Activated T-helper 1 cell treated with anti-CD3 and anti-CD28 coated beads, Interleukin-12 subunit alpha, Interleukin-12 subunit beta, Interleukin-2, Interleukin-4 antibody, amounts not matched to agents 30 ng/mL and 10 ng/mL and 1 ng/mL, durations not matched to agents 14 hours and 24 hours and 36 hours (primary cell): ENCODE results near the gene ADAM10. TPM values are rescaled to one million over a fixed set of nuclear protein-coding genes. Genes with fewer than 3 reads are reported as not detected.

Source experiments
- DNase-seq: peaks from one replicate; pipeline ENCODE4 v3.0.0; 2021; ENCODE audit warnings: low spot score
- H3K27ac Mint-ChIP-seq: one replicate; pipeline ENCODE4 v1.8.0; 2021; ENCODE audit warnings: mild to moderate bottlenecking, mixed read lengths
- H3K27me3 Mint-ChIP-seq: one replicate; pipeline ENCODE4 v1.8.0; 2022; ENCODE audit warnings: mild to moderate bottlenecking, moderate library complexity, mixed read lengths; ENCODE audit not compliant: insufficient read depth
- H3K36me3 Mint-ChIP-seq: one replicate; pipeline ENCODE4 v1.8.0; 2021; ENCODE audit warnings: low read depth, mixed read lengths
- H3K4me1 Mint-ChIP-seq: one replicate; pipeline ENCODE4 v1.8.0; 2021; ENCODE audit warnings: low read depth, mixed read lengths
- H3K4me3 Mint-ChIP-seq: one replicate; pipeline ENCODE4 v1.8.0; 2021; ENCODE audit warnings: mild to moderate bottlenecking, moderate library complexity, mixed read lengths
- H3K9me3 Mint-ChIP-seq: one replicate; pipeline ENCODE4 v1.8.0; 2021; ENCODE audit warnings: mixed read lengths
- intact Hi-C: fragments of 100-400 bp; cut with micrococcal nuclease; formaldehyde crosslinking; loops from one replicate; pipeline ENCODE4 v1.15.1; 2024
- total RNA-seq: library from RNA; stranded (reverse); gene quantifications from 2 replicates; pipeline ENCODE4 v1.2.3, GENCODE V29; 2022

The ADAM10 gene
- total RNA-seq, 1 donor from 2014 or later = 98.7 TPM

DNA sequence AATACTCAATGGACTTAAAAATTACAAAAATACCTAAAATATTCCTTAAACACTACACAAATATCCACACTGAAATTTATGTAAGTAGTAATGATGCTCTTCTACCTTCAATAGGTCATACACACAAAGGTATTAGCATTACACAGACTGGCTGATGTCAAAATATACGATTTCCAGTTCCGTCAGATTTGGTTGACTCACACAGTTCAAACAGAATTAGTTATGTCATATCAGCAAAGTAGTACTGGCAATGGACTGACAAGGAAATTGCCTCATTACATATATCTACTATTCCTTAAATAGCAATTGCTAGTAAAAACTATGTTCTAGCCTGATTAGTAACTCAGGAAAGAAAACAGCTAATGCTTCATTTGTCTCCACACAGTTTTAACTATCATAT lies 70.8 kb downstream of the ADAM10 start:
- Mint-ChIP-seq H3K9me3 (no peaks in the 10 kb centered on the region), H3K36me3 (peaks cover 15% of the 10 kb centered on the region)
- intact Hi-C loops = no loop called here

DNA sequence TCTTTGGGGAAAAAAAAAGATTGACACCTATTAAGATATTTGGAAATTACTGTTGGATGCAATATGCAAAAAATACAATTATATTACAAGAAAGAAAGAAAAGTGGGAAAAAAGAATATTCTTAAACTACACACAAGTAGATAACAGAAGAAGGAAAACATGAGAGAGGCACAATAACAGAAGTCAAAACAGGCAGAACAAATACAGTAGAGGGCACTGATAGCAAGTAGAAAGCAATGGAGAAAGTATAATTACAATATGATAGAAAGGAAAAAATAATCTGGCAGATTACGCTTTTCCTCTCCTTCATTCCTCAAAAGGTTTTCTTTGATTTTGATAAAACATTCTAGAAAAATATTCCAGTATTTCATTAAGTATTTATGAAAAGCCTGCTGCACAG lies 72.1 kb downstream of the ADAM10 start:
- Mint-ChIP-seq H3K4me1 (peaks cover 26% of the 10 kb centered on the region), H3K4me3 (no peak overlapping the region), H3K9me3 (no peaks in the 10 kb centered on the region), H3K27ac (no peak overlapping the region), H3K27me3 (no peaks in the 10 kb centered on the region), H3K36me3 (peaks cover 17% of the 10 kb centered on the region)
- no peak for DNase-seq
- intact Hi-C loops = no loop called here

More for the DNA sequence above, 70.8 kb downstream of the ADAM10 start:
- no peaks in the 10 kb centered on the region for H3K27me3 Mint-ChIP-seq
- no peak overlapping the region for H3K27ac Mint-ChIP-seq
- DNase-seq = no peak
- peaks cover 26% of the 10 kb centered on the region for H3K4me1 Mint-ChIP-seq
- H3K4me3 Mint-ChIP-seq = no peak overlapping the region

DNA sequence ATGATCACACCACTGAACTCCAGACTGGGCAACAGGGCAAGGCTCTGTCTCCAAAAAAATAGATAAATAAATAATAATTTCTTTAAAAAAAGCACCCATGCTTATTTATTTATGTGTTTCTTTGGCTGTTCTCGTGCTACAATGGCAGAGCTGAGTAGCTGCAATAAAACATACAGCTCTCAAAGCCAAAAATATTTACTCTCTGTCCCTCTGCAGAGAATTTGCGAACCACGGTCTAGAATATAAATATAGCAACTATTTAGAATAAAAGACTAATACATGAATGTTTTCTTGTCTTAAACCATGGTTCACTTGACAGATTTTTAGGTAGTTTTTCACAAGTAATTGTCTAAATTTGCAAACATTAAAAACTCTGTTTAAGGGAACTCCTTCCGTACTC lies 72.7 kb downstream of the ADAM10 start:
- Mint-ChIP-seq H3K4me1 (peaks cover 23% of the 10 kb centered on the region), H3K36me3 (peaks cover 20% of the 10 kb centered on the region), H3K27ac (no peak overlapping the region), H3K4me3 (no peak overlapping the region), H3K9me3 (no peaks in the 10 kb centered on the region), H3K27me3 (no peaks in the 10 kb centered on the region)
- intact Hi-C loops = no loop called here
- DNase-seq = no peak

DNA sequence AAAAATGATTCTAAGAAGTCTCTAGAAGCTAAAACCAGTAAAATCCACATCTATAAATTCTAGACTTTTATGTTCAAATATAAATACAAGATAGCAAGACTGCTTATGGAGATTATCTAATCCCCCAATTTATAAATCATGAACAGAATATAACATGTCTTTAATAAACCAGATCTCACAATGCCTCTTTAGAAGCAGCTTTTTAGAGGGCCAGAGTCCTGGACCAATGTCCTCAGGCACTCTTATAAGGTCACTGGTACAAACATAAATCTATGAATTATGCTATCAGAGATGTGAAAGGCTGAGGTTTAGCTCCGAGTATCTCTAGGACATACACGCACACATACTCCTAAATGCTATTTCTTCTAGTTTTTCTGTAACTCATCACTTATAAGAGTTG lies 78.3 kb downstream of the ADAM10 start:
- H3K27me3 Mint-ChIP-seq = no peaks in the 10 kb centered on the region
- no peak for DNase-seq
- peaks cover 7% of the 10 kb centered on the region for H3K4me1 Mint-ChIP-seq

DNA sequence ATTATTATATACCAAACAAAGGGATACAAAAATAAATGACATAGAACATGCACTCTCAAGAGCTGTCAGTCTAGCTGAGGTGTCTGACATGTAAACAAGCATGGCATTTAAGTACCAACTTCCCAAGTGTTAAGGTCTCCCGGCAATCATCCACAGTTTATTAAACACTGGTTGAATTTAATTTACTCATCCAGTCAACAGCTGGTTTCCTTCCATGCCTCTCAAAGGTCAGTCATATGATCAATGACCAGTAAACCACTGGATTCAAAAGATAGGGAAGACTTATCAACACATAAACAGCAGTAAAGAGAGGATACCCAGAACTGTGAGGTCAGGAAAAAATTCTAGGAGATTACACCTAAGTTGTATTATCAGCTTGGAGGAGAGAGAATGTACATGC lies 80.4 kb downstream of the ADAM10 start:
- Mint-ChIP-seq H3K36me3 (peaks cover 41% of the 10 kb centered on the region), H3K4me1 (peaks cover 14% of the 10 kb centered on the region), H3K9me3 (no peaks in the 10 kb centered on the region), H3K27ac (no peak overlapping the region), H3K4me3 (no peak overlapping the region), H3K27me3 (no peaks in the 10 kb centered on the region)
- intact Hi-C loops = loop anchor here (5.0 kb wide), 1 partner anchor 38 kb away; no protein-coding TSS in a partner anchor
- no peak for DNase-seq

More for the DNA sequence above, 78.3 kb downstream of the ADAM10 start:
- H3K27ac Mint-ChIP-seq = no peak overlapping the region
- intact Hi-C loops = no loop called here
- no peak overlapping the region for H3K4me3 Mint-ChIP-seq
- no peaks in the 10 kb centered on the region for H3K9me3 Mint-ChIP-seq
- H3K36me3 Mint-ChIP-seq = peaks cover 33% of the 10 kb centered on the region

DNA sequence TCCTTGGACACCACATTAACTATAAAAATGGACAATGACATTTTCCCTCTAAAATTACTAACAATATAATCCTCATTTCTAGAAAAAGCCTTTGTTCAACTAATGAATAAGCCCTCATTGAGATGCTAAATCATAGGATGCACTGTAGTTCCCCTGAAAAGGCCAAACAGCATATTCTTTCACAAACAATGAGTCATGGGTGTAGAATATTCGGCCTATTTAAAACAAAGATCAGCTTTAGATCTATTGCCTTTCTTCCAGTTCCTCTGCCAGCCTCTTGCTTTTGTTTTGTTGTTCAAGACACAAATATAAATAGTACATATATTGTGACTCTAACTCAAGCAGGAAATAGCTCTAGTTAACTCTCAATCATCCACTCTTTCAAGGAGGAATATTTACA lies 82.5 kb downstream of the ADAM10 start:
- Mint-ChIP-seq H3K4me1 (peaks cover 14% of the 10 kb centered on the region), H3K36me3 (peaks cover 48% of the 10 kb centered on the region), H3K4me3 (no peak overlapping the region), H3K27ac (no peak overlapping the region), H3K27me3 (no peaks in the 10 kb centered on the region), H3K9me3 (no peaks in the 10 kb centered on the region)
- intact Hi-C loops = loop anchor here (5.0 kb wide), 1 partner anchor 40 kb away; no protein-coding TSS in a partner anchor
- no peak for DNase-seq

DNA sequence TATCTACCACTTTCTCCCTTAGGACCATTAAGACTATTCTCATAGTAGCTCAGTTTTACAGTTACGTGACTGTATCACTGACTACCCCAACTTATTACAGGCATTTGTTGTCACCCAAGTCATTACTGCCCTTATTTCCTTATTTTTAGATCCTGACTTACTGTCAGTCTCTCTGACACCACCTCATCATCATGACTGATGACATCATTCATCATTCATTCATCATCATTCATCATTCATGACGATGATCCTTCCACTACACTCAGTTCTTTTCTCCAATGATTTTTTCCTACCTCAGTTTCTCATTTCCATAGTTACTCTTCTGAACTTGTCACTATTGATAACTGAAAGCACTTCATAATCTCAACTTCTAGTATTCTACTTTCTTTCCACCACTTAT lies 83.8 kb downstream of the ADAM10 start:
- H3K36me3 Mint-ChIP-seq = peaks cover 56% of the 10 kb centered on the region
- no peaks in the 10 kb centered on the region for H3K9me3 Mint-ChIP-seq
- H3K4me3 Mint-ChIP-seq = no peak overlapping the region
- no peak overlapping the region for H3K27ac Mint-ChIP-seq
- DNase-seq = no peak
- H3K4me1 Mint-ChIP-seq = peaks cover 14% of the 10 kb centered on the region
- intact Hi-C loops = loop anchor here (5.0 kb wide), 1 partner anchor 42 kb away; no protein-coding TSS in a partner anchor
- H3K27me3 Mint-ChIP-seq = no peaks in the 10 kb centered on the region

DNA sequence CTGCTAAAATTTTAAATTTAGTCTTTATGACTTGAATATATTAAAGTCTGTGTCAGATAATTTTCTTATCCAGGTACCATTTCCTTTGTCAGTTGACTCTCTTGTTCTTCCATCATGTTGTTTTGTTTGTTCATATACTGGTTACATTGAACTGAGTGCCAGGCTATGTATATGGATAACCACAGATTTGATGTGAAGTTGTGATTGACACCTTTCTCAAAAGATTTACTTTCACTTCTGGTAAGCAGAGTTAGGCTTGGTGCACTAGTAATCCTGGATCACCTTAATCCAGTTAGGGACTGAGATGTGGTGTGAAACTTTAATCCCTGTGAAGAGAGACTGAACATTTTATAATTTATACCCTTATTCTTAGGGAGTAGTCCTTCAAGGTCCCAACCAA lies 99.4 kb downstream of the ADAM10 start:
- Mint-ChIP-seq H3K4me3 (no peak overlapping the region), H3K27me3 (no peaks in the 10 kb centered on the region), H3K9me3 (no peaks in the 10 kb centered on the region), H3K36me3 (peaks cover 39% of the 10 kb centered on the region), H3K4me1 (peaks cover 15% of the 10 kb centered on the region), H3K27ac (no peak overlapping the region)
- DNase-seq = no peak
- intact Hi-C loops = no loop called here

DNA sequence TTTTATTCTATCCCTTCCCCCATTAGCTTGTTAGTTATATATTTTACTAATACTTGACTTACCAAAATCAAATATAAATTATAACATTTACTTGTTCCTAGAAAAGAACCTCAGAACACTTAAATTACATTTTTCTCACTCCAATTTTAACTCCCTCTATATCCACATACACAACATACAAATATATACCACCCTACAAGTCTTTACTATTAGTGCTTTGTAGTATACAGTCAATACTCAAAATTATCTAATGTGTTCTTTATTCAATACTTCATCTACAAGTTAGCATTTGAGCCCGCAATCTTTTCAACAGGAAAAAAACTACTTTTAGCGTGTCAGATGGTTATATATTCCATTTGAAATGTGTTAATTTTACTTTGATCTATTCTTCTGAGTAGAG lies 100.3 kb downstream of the ADAM10 start:
- Mint-ChIP-seq H3K36me3 (peaks cover 33% of the 10 kb centered on the region), H3K4me3 (no peak overlapping the region), H3K27ac (no peak overlapping the region), H3K9me3 (no peaks in the 10 kb centered on the region), H3K27me3 (no peaks in the 10 kb centered on the region), H3K4me1 (peaks cover 15% of the 10 kb centered on the region)
- DNase-seq = no peak
- intact Hi-C loops = no loop called here

DNA sequence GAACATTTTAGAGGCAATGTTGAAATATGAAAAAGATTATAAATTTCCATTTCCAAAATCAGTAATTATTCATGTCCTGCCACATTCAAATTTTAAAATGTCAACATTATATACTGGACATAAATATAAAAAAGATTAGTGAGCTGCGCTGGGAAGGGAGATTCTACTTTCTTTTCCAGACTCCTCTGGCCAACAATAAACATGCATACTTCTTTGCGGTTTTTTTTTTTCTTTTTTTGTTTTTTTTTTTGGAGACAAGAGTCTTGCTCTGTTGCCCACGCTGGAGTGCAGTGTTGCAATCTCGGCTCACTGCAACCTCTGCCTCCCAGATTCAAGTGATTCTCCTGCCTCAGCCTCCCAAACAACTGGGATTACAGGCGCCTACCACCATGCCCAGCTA lies 105.5 kb downstream of the ADAM10 start:
- H3K9me3 Mint-ChIP-seq = no peaks in the 10 kb centered on the region
- intact Hi-C loops = no loop called here
- H3K27ac Mint-ChIP-seq = no peak overlapping the region
- H3K27me3 Mint-ChIP-seq = no peaks in the 10 kb centered on the region
- H3K36me3 Mint-ChIP-seq = peaks cover 39% of the 10 kb centered on the region
- no peak for DNase-seq
- H3K4me1 Mint-ChIP-seq = peaks cover 16% of the 10 kb centered on the region
- H3K4me3 Mint-ChIP-seq = no peak overlapping the region

DNA sequence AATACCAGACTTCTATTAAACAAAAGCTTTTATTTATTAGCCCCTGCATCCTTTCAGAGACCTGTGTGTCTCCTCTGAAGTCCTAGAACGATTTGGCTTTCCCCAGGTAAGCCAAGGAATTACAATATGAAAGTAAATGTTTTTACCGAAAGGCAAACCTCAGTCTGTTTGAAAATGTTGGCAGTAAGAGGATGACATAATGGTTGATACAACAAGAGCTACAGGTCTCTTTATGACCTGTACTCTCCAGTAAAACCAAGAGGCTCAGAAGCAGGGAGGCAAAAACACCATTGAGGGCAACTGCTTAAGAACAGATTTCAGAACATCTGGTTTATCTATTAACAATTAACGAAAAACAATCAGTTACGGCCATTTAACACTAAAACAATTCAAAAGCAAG lies 107.8 kb downstream of the ADAM10 start:
- DNase-seq = no peak
- Mint-ChIP-seq H3K9me3 (no peaks in the 10 kb centered on the region), H3K4me1 (peaks cover 21% of the 10 kb centered on the region), H3K4me3 (no peak overlapping the region), H3K27me3 (no peaks in the 10 kb centered on the region), H3K27ac (no peak overlapping the region), H3K36me3 (peaks cover 49% of the 10 kb centered on the region)
- intact Hi-C loops = no loop called here

DNA sequence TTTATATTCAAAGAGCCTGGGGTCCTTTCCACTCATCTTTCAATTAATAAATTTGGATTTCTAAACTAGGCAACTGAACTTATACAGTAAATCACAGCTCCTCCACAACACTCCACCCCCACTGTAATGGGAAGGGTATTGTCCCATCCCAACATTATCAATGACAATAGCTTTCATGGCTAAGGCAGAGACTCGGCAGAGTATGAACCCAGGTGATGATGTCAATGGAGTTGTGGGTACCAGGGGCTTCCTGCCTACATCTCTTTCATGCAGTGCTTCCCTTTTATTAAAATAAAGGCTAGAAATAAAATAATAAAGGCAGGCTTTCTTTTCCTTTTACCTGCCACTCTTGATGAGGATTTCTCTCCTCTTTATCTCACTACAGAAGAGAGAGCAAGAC lies 109.5 kb downstream of the ADAM10 start:
- Mint-ChIP-seq H3K4me3 (no peak overlapping the region), H3K27me3 (no peaks in the 10 kb centered on the region), H3K4me1 (peaks cover 21% of the 10 kb centered on the region), H3K36me3 (peaks cover 47% of the 10 kb centered on the region), H3K9me3 (no peaks in the 10 kb centered on the region), H3K27ac (no peak overlapping the region)
- DNase-seq = no peak
- intact Hi-C loops = no loop called here

DNA sequence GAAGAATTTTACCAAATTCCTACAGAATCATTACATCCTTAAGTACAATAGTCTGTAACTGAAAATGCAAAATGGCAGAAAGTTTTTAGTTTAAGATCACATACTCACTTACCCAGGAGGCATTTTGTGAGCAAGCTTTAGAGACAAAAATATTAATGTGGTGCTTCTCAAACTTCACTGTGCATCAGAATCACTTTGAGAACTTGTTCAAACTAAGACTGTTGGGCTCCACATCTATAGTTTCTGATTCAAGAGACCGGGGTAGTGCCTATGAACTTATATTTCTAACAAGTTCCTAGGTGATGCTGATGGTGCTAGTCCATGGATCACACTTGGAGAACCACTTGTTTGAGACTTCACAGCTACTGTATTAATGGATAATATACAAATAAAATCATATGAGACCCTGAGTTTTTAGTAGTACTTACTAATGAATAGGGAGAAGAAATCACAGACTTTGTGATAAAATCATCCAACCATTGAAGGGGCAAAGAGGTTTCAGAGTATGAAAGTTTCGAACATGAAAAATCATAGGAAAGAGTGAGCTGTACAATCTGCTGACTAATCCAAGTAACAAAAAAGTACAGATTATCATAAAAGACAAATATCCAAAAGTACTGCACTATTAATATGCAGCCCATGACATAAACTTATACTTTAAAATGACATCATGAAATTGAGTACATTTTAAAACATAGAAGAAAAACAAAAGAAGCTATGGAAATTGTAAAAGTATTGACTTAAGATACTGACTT lies 110.3 kb downstream of the ADAM10 start:
- H3K27ac Mint-ChIP-seq = no peak overlapping the region

DNA sequence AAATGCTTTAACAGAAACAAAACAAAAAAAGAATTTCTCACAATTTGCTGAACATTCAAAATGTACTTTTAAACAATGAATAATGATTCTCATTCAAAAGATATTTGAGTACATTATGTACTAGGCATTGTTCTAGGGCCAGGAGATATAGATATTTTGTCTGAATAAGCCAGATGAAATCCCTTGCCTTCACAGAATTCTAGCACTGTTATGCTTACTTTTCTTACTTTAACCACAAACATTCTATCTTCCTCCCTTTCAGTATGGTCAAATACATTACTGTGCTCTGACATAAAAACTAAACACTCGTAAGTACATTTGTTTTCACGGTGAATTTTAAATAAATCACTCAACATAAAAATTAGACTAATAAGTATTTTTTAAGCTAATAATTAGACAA lies 116.7 kb downstream of the ADAM10 start:
- Mint-ChIP-seq H3K4me3 (no peak overlapping the region), H3K27me3 (no peaks in the 10 kb centered on the region), H3K4me1 (peaks cover 40% of the 10 kb centered on the region), H3K36me3 (peaks cover 35% of the 10 kb centered on the region), H3K27ac (no peak overlapping the region), H3K9me3 (no peaks in the 10 kb centered on the region)
- intact Hi-C loops = no loop called here
- DNase-seq = no peak

More for the DNA sequence above, 110.3 kb downstream of the ADAM10 start:
- H3K4me3 Mint-ChIP-seq = no peak overlapping the region
- intact Hi-C loops = no loop called here
- H3K27me3 Mint-ChIP-seq = no peaks in the 10 kb centered on the region
- no peak for DNase-seq
- H3K36me3 Mint-ChIP-seq = peaks cover 47% of the 10 kb centered on the region
- no peaks in the 10 kb centered on the region for H3K9me3 Mint-ChIP-seq
- H3K4me1 Mint-ChIP-seq = peaks cover 21% of the 10 kb centered on the region
